Endothelial cell of umbilical vein (primary cell): ENCODE results near the gene SLC6A18. TPM values are rescaled to one million over a fixed set of nuclear protein-coding genes. Genes with fewer than 3 reads are reported as not detected.
A peak's percentile ranks its signal among the peaks of the same experiment; 100 is the strongest.

ENCODE experiments used
- BruUV-seq: library from RNA; stranded (reverse); fragments of 400-500 nt; replicated peaks from 2 replicates; lab custom pipeline; 2021; lab: Mats Ljungman, UMichigan
- CTCF ChIA-PET: fragments of 300-600, 350-600 bp; sonication (Branson Sonifier 250); formaldehyde crosslinking; loops from one replicate; lab custom pipeline; 2021; ENCODE audit warnings: antibody characterized with exemption, inconsistent platforms; lab: Charles Lee
- POLR2A ChIA-PET: fragments of 300-600, 350-600 bp; sonication (Branson Sonifier 250); formaldehyde crosslinking; loops from one replicate; lab custom pipeline; 2021; ENCODE audit warnings: antibody characterized with exemption, inconsistent platforms; lab: Charles Lee
- DNase-seq: peaks from one replicate; pipeline ENCODE4 v3.0.0-alpha.2; 2011; ENCODE audit warnings: low read depth, low spot score
- FAIRE-seq: peaks from 2 replicates; lab custom pipeline; 2011; peaks lifted over from hg19 to GRCh38; lab: Jason Lieb, UNC
- H2AFZ ChIP-seq: 2 replicates; pipeline ENCODE4 v1.6.0; 2012; ENCODE audit warnings: low read depth, low read length, control low read depth, inconsistent platforms
- H3K27ac ChIP-seq: 2 replicates; pipeline ENCODE4 v1.5.1; 2011; ENCODE audit warnings: low read depth, mild to moderate bottlenecking, control low read depth, low read length, moderate library complexity; ENCODE audit not compliant: insufficient read depth
- H3K27me3 ChIP-seq, 2 experiments: 2 replicates each; pipeline versions ENCODE4 v1.6.0 to v1.6.1; 2011; ENCODE audit warnings: low read length in 2 of 2, mixed read lengths in 1 of 2; ENCODE audit not compliant: control insufficient read depth in 2 of 2, insufficient read depth in 2 of 2
- H3K36me3 ChIP-seq, 2 experiments: 2 replicates in 1 of 2; 3 replicates in 1 of 2; pipeline ENCODE4 v1.5.1; 2011; ENCODE audit warnings: low read length in 2 of 2, mild to moderate bottlenecking in 1 of 2, moderate library complexity in 1 of 2; ENCODE audit not compliant: control insufficient read depth in 2 of 2, insufficient read depth in 2 of 2; ENCODE audit errors: extremely low read depth in 1 of 2
- H3K4me1 ChIP-seq: 3 replicates; pipeline ENCODE4 v1.5.1; 2011; ENCODE audit warnings: mild to moderate bottlenecking, low read length; ENCODE audit not compliant: control insufficient read depth, insufficient read depth; ENCODE audit errors: extremely low read depth
- H3K4me2 ChIP-seq: 2 replicates; pipeline ENCODE4 v1.6.1; 2011; ENCODE audit warnings: low read length, control low read depth, mixed read lengths; ENCODE audit not compliant: insufficient read depth
- H3K4me3 ChIP-seq, 3 experiments: fragments of 200-600 bp in 1 of 3; sonication (generic), shearing (Covaris generic) in 1 of 3; replicated peaks in 1 of 3; 2 replicates each; pipeline ENCODE4 v1.5.1; 2011 to 2016; ENCODE audit warnings: control low read depth in 3 of 3, low read length in 3 of 3, mild to moderate bottlenecking in 2 of 3, inconsistent platforms in 1 of 3, low read depth in 1 of 3, moderate library complexity in 1 of 3; ENCODE audit not compliant: insufficient read depth in 1 of 3
- H3K79me2 ChIP-seq: 2 replicates; pipeline ENCODE4 v1.6.0; 2012; ENCODE audit warnings: low read length, inconsistent platforms; ENCODE audit not compliant: control insufficient read depth, insufficient read depth
- H3K9ac ChIP-seq: replicated peaks from 2 replicates; pipeline ENCODE3; 2011; ENCODE audit warnings: low read length, control low read depth; ENCODE audit not compliant: insufficient read depth; ENCODE audit errors: extremely low read depth
- H3K9me1 ChIP-seq: replicated peaks from 3 replicates; pipeline ENCODE4 v1.6.0; 2011; ENCODE audit warnings: mild to moderate bottlenecking, low read length; ENCODE audit not compliant: control insufficient read depth, insufficient read depth; ENCODE audit errors: extremely low read depth
- H3K9me3 ChIP-seq: replicated peaks from 2 replicates; pipeline ENCODE4 v1.5.1; 2012; ENCODE audit warnings: low read length, inconsistent platforms; ENCODE audit not compliant: control insufficient read depth, insufficient read depth
- H4K20me1 ChIP-seq: replicated peaks from 2 replicates; pipeline ENCODE3; 2011; ENCODE audit warnings: mild to moderate bottlenecking, low read length; ENCODE audit not compliant: control insufficient read depth, insufficient read depth; ENCODE audit errors: extremely low read depth
- EZH2 ChIP-seq: IDR thresholded peaks from 2 replicates; pipeline ENCODE4 v1.6.1; 2012; ENCODE audit warnings: borderline replicate concordance, low read depth, mild to moderate bottlenecking, moderate library complexity, low read length, inconsistent platforms; ENCODE audit not compliant: severe bottlenecking
- FOS ChIP-seq: IDR thresholded peaks from 2 replicates; pipeline ENCODE4 v1.6.1; 2011; ENCODE audit warnings: mild to moderate bottlenecking, low read length, moderate library complexity, borderline replicate concordance; ENCODE audit not compliant: insufficient read depth
- GATA2 ChIP-seq: IDR thresholded peaks from 2 replicates; pipeline ENCODE4 v1.7.0; 2011; ENCODE audit warnings: low read depth, mild to moderate bottlenecking, moderate library complexity, mixed read lengths, low read length; ENCODE audit not compliant: insufficient read length, insufficient read depth
- JUN ChIP-seq: IDR thresholded peaks from 2 replicates; pipeline ENCODE4 v1.6.1; 2011; ENCODE audit warnings: borderline replicate concordance, low read depth; ENCODE audit not compliant: insufficient read length, insufficient read depth
- MYC ChIP-seq: IDR thresholded peaks from one replicate; pipeline ENCODE4 v1.6.1; 2011; ENCODE audit warnings: mild to moderate bottlenecking, low read depth, low read length
- POLR2A ChIP-seq: IDR thresholded peaks from 2 replicates; pipeline ENCODE4 v1.6.1; 2012; ENCODE audit warnings: low read depth, mild to moderate bottlenecking, control low read depth, low read length
- POLR2AphosphoS5 ChIP-seq: IDR thresholded peaks from 2 replicates; pipeline ENCODE4 v1.6.1; 2012; ENCODE audit warnings: low read depth, mild to moderate bottlenecking, control low read depth, low read length, moderate library complexity; ENCODE audit not compliant: insufficient read depth
- dilution Hi-C: fragments of 300-500 bp; cut with MboI; formaldehyde crosslinking; loops from one replicate; pipeline ENCODE4 v1.15.0; 2019; ENCODE audit warnings: low sequenced_read_pairs; ENCODE audit not compliant: extremely low pct_ligation_motif_present
- intact Hi-C: fragments of 100-400 bp; cut with micrococcal nuclease; formaldehyde crosslinking; loops from one replicate; pipeline ENCODE4 v1.10.0; 2022
- polyA plus RNA-seq, 4 experiments: library from polyadenylated mRNA; depleted of rRNA in 3 of 4; stranded (reverse) in 3 of 4; unstranded in 1 of 4; fragments of >200 nt; gene quantifications; 2 replicates each; pipeline versions ENCODE4 v1.2.1 to v1.2.3, GENCODE V29; 2011 to 2012; ENCODE audit warnings: missing spikeins in 1 of 4
- total RNA-seq: library from RNA; stranded (reverse); gene quantifications from 2 replicates; pipeline ENCODE4 v1.2.3, GENCODE V29; 2021
- TF ChIP-seq, protein P1 (sequence below): IDR thresholded peaks from 2 replicates; pipeline ENCODE4 v1.6.1; 2011; ENCODE audit not compliant: insufficient read depth, insufficient read length
- TF ChIP-seq, protein P2 (sequence below), 2 donors: IDR thresholded peaks; 1 replicate in 1 of 2; 2 replicates in 1 of 2; pipeline ENCODE4 v1.5.1; 2011; ENCODE audit warnings: low read length in 2 of 2, mild to moderate bottlenecking in 2 of 2, moderate library complexity in 2 of 2, control low read depth in 1 of 2, inconsistent platforms in 1 of 2, low read depth in 1 of 2; ENCODE audit not compliant: insufficient read depth in 1 of 2; ENCODE audit errors: extremely low read depth in 1 of 2

Gene SLC6A18
- total and polyA plus RNA-seq, 2 donors (not counting 3 experiments of a cell fraction or from before 2014, with no cell fraction given): not detected

DNA sequence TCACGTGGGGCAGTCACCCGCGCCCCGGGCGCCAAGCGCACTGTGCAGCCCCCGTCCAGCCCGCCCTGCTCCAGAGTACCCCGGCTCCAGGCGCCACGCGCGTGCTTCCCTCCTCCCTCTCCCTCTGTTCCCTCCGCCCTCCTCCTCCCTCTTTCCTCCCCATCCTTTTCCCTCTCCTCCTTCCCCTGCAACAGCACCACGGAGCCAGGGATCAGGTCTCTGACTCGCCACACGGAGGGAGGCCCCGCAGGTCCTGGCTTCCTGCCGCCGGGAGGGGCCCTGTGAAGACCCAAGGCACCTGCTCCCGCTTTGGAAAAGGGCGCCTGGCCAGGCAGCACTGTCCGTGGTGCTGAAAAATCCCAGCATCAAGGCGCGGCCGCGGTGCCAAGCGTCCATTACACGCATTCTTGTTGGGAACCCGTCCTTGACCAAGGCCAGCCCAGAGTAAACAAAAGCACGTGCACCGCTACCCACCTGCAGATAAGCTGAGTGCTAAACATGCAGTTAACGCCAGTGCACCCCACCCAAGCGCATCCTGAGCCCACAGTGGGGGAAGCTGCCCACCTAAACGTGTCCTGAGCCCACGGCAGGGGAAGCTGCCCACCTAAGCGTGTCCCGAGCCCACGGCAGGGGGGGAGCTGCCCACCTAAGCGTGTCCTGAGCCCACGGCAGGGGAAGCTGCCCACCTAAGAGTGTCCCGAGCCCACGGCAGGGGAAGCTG lies 21.7 kb downstream of the SLC6A18 start:
- TF ChIP-seq JUN: no peak
- no peak for TF ChIP-seq POLR2A
- TF ChIP-seq, protein P1, sequence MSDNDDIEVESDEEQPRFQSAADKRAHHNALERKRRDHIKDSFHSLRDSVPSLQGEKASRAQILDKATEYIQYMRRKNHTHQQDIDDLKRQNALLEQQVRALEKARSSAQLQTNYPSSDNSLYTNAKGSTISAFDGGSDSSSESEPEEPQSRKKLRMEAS: no peak
- TF ChIP-seq EZH2: no peak
- Histone ChIP-seq H2AFZ (no peak overlapping the region), H3K79me2 (no peaks in the 10 kb centered on the region), H4K20me1 (no peaks in the 10 kb centered on the region), H3K9me1 (no peaks in the 10 kb centered on the region), H3K9me3 (no peaks in the 10 kb centered on the region), H3K4me3 (no peak overlapping the region), H3K27ac (no peak overlapping the region), H3K9ac (no peak overlapping the region), H3K36me3 (no peaks in the 10 kb centered on the region), H3K27me3 (peaks cover 0 to 3% of the 10 kb centered on the region in 2 experiments), H3K4me2 (no peak overlapping the region), H3K4me1 (no peaks in the 10 kb centered on the region)
- BruUV-seq: no TSS peak
- CTCF ChIA-PET: no interaction called here
- POLR2A ChIA-PET: no interaction called here
- FAIRE-seq (no peak), DNase-seq (peak; percentile 24)
- dilution Hi-C loops: no loop called here
- intact Hi-C loops: no loop called here

DNA sequence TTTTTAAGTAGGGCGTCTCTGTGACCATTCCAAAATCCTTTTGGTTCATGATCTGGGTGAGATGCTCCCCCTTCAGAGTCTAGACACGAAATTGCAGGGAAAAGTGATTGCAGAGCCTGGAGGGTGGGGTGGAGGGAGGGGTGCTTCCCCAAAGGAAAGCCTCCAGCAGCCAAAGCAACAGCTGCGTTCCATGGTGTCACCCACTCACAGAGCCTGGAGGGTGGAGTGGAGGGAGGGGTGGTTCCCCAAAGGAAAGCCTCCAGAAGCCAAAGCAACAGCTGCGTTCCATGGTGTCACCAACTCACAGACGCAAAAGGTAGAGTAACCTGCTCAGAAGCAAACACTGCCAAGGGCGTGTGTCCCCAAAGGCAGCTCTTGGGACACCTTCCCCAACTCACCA lies 22.6 kb downstream of the SLC6A18 start:
- POLR2A ChIA-PET: no interaction called here
- BruUV-seq: no TSS peak
- intact Hi-C loops: no loop called here

More for the DNA sequence above, 22.6 kb downstream of the SLC6A18 start:
- dilution Hi-C loops: no loop called here
- Histone ChIP-seq H3K9me3 (no peaks in the 10 kb centered on the region), H3K27ac (no peak overlapping the region), H3K27me3 (peaks cover 0 to 3% of the 10 kb centered on the region in 2 experiments), H3K9ac (no peak overlapping the region), H3K4me2 (no peak overlapping the region), H3K36me3 (no peaks in the 10 kb centered on the region), H2AFZ (no peak overlapping the region), H3K79me2 (no peaks in the 10 kb centered on the region), H4K20me1 (no peaks in the 10 kb centered on the region), H3K4me3 (no peak overlapping the region), H3K9me1 (no peaks in the 10 kb centered on the region), H3K4me1 (no peaks in the 10 kb centered on the region)
- DNase-seq (no peak), FAIRE-seq (no peak)
- CTCF ChIA-PET: no interaction called here
- TF ChIP-seq, protein P2, sequence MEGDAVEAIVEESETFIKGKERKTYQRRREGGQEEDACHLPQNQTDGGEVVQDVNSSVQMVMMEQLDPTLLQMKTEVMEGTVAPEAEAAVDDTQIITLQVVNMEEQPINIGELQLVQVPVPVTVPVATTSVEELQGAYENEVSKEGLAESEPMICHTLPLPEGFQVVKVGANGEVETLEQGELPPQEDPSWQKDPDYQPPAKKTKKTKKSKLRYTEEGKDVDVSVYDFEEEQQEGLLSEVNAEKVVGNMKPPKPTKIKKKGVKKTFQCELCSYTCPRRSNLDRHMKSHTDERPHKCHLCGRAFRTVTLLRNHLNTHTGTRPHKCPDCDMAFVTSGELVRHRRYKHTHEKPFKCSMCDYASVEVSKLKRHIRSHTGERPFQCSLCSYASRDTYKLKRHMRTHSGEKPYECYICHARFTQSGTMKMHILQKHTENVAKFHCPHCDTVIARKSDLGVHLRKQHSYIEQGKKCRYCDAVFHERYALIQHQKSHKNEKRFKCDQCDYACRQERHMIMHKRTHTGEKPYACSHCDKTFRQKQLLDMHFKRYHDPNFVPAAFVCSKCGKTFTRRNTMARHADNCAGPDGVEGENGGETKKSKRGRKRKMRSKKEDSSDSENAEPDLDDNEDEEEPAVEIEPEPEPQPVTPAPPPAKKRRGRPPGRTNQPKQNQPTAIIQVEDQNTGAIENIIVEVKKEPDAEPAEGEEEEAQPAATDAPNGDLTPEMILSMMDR (IDR thresholded peaks at IDR 0.05; ENCODE audit: extremely low read depth in 1 of 2, insufficient read depth in 1 of 2, low read depth in 1 of 2, low read length in 2 of 2): no peak
- TF ChIP-seq POLR2AphosphoS5: no peak
- no peak for TF ChIP-seq MYC
- TF ChIP-seq, protein P1: no peak
- no peak for TF ChIP-seq EZH2
- TF ChIP-seq JUN: no peak
- no peak for TF ChIP-seq FOS
- TF ChIP-seq POLR2A: no peak
- TF ChIP-seq GATA2: no peak
